Uterus (tissue), 4 donors: ENCODE measurements around the gene TCHP. TPM values are rescaled to one million over a fixed set of nuclear protein-coding genes. Genes with fewer than 3 reads are reported as not detected.
"Not testable (repeated sequence)": the region's sequence is repeated elsewhere in the genome, so short reads cannot be mapped to it uniquely, and the experiment has no call there.

ENCODE experiments used
- DNase-seq, 2 donors: peaks; one replicate each; pipeline ENCODE4 v3.0.0-alpha.2; 2019 to 2020
- H3K27ac ChIP-seq, 2 donors: fragments of 200-600 bp; sonication (generic); 1 replicate in 1 of 2; 2 replicates in 1 of 2; pipeline ENCODE4 v1.5.1; 2016 to 2018
- H3K27me3 ChIP-seq, 2 donors: fragments of 200-600 bp; sonication (generic); one replicate each; pipeline ENCODE4 v1.5.1; 2018 to 2019; ENCODE audit warnings: control low read depth in 1 of 2
- H3K36me3 ChIP-seq, 2 donors: fragments of 200-600 bp; sonication (generic); one replicate each; pipeline ENCODE4 v1.5.1; 2019; ENCODE audit warnings: control low read depth in 1 of 2
- H3K4me1 ChIP-seq, 2 donors: fragments of 200-600 bp; sonication (generic); one replicate each; pipeline ENCODE4 v1.5.1; 2018 to 2019; ENCODE audit warnings: control low read depth in 1 of 2
- H3K4me3 ChIP-seq, 2 donors: fragments of 200-600 bp; sonication (generic); 1 replicate in 1 of 2; 2 replicates in 1 of 2; pipeline ENCODE4 v1.5.1; 2018 to 2019; ENCODE audit warnings: mild to moderate bottlenecking in 1 of 2
- H3K9me3 ChIP-seq, 2 donors: fragments of 200-600 bp; sonication (generic); one replicate each; pipeline ENCODE4 v1.5.1; 2019; ENCODE audit warnings: control low read depth in 1 of 2
- POLR2A ChIP-seq, 2 donors: fragments of 450-650 bp; IDR thresholded peaks; one replicate each; pipeline ENCODE4 v1.6.1; 2016; ENCODE audit warnings: antibody characterized with exemption in 2 of 2, mild to moderate bottlenecking in 1 of 2, moderate library complexity in 1 of 2
- intact Hi-C: fragments of 100-400 bp; cut with DNase I; formaldehyde crosslinking; loops from one replicate; pipeline ENCODE4 v1.15.1; 2023; ENCODE audit warnings: low total_unique reads
- total RNA-seq, 4 donors: library from RNA; depleted of rRNA in 3 of 4; stranded (reverse); fragments of >200 nt in 3 of 4; gene quantifications; one replicate each; pipeline versions ENCODE4 v1.1.0 to v1.2.4, GENCODE V29; 2014 to 2023
- TF ChIP-seq, protein P1 (sequence below), 4 experiments: fragments of 200-600 bp in 2 of 4; fragments of 450-650 bp in 2 of 4; sonication (generic) in 2 of 4; IDR thresholded peaks; one replicate each; pipeline ENCODE4 v1.5.1; 2016 to 2019; ENCODE audit warnings: antibody characterized with exemption in 4 of 4, mild to moderate bottlenecking in 2 of 4, moderate library complexity in 1 of 4
- donor health status: DM: yes; HTN: yes; CAD: no.

The TCHP gene
- total RNA-seq, 4 donors from 2014 or later: 5.9 to 19.0 (median 12.8) TPM

DNA sequence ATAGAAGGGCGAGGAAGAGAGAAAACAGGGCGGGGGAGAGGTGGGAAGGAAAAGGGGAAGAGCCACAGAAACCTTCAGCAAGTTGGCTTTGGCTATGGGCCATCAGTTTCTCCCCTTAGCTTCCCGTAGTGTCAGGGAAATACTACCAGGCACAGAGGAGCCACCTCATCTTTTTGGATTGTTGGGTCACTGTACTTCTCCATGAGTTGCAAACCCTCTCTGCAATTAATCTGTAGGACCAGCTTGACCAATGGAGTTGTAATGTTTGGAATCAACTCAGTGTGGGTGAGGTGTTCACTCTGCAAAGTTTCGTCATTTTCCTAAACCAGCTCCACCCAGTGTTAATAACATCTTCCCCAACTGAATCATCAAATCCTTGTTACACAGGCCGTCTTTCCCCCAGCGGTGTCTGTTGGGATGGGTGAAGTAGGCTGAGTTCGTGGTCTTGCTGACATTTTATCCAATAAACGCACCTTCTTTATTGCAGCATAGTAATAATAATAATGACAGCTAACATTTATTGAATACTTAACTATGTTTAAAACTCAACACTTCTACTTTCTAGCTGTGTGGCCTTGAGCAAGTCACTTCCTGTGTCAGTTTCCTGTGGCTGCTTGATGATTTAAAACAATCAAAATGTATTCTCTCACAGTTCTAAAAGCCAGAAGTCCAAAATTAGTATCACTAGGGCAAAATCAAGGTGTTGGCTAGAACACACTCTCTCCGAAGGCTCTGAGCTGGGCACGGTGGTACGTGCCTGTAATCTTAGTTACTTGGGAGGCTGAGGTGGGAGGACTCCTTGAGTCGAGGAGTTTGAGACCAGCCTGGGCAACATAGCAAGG is 11.7 kb upstream of the TCHP start:
- H3K27ac ChIP-seq: no peak overlapping the region
- no peaks in the 10 kb centered on the region for H3K4me1 ChIP-seq
- no peaks in the 10 kb centered on the region for H3K27me3 ChIP-seq
- H3K9me3 ChIP-seq: no peaks in the 10 kb centered on the region
- no peak overlapping the region for H3K4me3 ChIP-seq
- intact Hi-C loops: loop anchor here (10.0 kb wide), 1 partner anchor 84 kb away; no protein-coding TSS in a partner anchor
- H3K36me3 ChIP-seq: no peaks in the 10 kb centered on the region
- DNase-seq: no peak
- TF ChIP-seq, protein P1, sequence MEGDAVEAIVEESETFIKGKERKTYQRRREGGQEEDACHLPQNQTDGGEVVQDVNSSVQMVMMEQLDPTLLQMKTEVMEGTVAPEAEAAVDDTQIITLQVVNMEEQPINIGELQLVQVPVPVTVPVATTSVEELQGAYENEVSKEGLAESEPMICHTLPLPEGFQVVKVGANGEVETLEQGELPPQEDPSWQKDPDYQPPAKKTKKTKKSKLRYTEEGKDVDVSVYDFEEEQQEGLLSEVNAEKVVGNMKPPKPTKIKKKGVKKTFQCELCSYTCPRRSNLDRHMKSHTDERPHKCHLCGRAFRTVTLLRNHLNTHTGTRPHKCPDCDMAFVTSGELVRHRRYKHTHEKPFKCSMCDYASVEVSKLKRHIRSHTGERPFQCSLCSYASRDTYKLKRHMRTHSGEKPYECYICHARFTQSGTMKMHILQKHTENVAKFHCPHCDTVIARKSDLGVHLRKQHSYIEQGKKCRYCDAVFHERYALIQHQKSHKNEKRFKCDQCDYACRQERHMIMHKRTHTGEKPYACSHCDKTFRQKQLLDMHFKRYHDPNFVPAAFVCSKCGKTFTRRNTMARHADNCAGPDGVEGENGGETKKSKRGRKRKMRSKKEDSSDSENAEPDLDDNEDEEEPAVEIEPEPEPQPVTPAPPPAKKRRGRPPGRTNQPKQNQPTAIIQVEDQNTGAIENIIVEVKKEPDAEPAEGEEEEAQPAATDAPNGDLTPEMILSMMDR (IDR thresholded peaks at IDR 0.05): no peak
- TF ChIP-seq POLR2A (IDR thresholded peaks at IDR 0.05): no peak

DNA sequence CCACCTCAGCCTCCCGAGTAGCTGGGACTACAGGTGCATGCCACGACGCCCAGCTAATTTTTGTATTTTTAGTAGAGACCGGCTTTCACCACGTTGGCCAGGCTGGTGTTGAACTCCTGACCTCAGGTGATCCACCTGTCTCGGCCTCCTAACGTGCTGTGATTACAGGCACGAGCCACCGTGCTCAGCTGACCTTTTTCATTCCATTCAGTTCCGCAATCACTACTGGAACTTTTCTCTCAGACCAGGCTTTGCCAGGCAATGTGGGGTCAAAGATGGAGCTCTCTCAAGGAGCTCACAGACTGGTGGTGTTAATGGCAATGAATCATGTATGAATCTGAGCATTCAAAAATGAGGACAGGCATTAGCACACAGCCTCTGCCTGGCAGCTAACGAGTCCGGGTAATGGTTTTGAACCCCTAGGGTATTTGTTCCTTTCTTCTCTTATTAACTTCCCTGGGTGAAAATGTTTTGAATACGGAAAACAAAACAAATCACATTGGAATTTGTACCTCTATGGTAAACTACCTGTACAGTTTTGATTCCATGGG is 9.4 kb upstream of the TCHP start:
- H3K4me3 ChIP-seq: no peak overlapping the region
- intact Hi-C loops: no loop called here
- H3K4me1 ChIP-seq: no peaks in the 10 kb centered on the region
- H3K27me3 ChIP-seq: no peaks in the 10 kb centered on the region
- no peaks in the 10 kb centered on the region for H3K9me3 ChIP-seq
- no peak for DNase-seq
- no peaks in the 10 kb centered on the region for H3K36me3 ChIP-seq
- no peak overlapping the region for H3K27ac ChIP-seq
- no peak for TF ChIP-seq POLR2A (IDR thresholded peaks at IDR 0.05)
- TF ChIP-seq, protein P1 (IDR thresholded peaks at IDR 0.05): no peak

DNA sequence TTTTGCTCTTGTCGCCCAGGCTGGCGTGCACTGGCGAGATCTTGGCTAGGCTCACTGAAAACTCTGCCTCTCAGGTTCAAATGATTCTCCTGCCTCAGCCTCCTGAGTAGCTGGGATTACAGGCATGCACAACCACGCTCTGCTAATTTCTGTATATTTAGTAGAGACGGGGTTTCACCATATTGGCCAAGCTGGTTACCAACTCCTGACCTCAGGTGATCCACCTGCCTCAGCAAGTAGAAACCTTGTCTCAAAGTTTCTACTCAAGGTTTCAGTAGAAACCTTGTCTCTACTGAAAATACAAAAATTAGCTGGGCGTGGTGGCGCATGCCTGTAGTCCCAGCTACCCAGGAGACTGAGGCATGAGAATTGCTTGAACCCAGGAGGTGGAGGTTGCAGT is 8.3 kb upstream of the TCHP start:
- intact Hi-C loops, H3K9me3 ChIP-seq, H3K4me3 ChIP-seq, H3K27ac ChIP-seq, DNase-seq, H3K4me1 ChIP-seq, H3K27me3 ChIP-seq, H3K36me3 ChIP-seq: not testable (repeated sequence)

DNA sequence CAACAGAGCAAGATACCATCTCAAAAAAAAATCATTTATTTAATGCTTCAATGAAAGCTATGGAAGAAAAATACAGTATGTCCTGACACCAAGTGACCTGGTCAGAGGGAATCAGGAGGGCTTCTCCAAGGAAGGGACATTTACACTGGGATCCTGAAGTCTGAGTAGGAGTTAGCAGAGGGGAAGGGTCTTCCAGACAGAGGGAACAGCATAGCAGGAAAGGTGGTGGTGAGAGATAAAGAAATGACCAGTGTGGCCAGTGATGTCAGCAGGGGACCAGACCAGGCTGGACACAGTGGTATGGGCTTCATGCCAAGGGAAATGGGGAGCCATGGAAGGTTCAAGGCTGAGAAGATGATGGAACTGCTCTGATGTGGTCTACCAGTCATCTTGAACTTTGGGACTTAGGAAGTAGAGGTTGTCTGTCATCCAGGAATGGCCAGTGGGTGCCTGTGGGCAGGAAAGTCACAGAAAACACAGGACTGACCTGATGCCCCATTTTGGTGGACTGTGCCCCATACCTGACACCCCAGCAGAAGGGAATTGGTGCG is 7.8 kb upstream of the TCHP start:
- H3K27ac ChIP-seq: no peak overlapping the region
- intact Hi-C loops: no loop called here
- no peak for DNase-seq
- no peaks in the 10 kb centered on the region for H3K4me1 ChIP-seq
- H3K27me3 ChIP-seq: no peaks in the 10 kb centered on the region
- TF ChIP-seq, protein P1 (IDR thresholded peaks at IDR 0.05): no peak
- TF ChIP-seq POLR2A (IDR thresholded peaks at IDR 0.05): no peak
- no peak overlapping the region for H3K4me3 ChIP-seq
- H3K9me3 ChIP-seq: no peaks in the 10 kb centered on the region
- no peaks in the 10 kb centered on the region for H3K36me3 ChIP-seq

DNA sequence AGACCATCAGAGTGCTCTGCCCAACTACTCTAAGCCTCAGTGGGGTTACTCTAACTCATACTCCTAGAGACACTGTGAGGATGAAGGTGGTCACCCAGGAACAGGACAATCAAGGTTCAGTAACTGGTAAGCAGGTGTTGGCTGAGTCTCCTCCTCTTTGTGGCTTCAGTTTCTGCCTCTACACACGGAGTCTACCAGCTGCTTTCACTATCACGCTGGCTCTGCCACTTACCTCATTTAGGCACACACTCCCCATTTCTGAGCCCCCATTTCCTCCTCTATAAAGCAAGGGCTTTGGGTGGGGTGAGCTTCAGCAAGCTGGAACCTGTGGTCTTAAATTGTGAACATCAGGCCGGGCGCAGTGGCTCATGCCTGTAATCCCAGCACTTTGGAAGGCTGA is 7.3 kb upstream of the TCHP start:
- no peaks in the 10 kb centered on the region for H3K27me3 ChIP-seq
- H3K27ac ChIP-seq: no peak overlapping the region
- no peaks in the 10 kb centered on the region for H3K9me3 ChIP-seq
- TF ChIP-seq, protein P1 (IDR thresholded peaks at IDR 0.05): no peak
- TF ChIP-seq POLR2A (IDR thresholded peaks at IDR 0.05): no peak
- no peaks in the 10 kb centered on the region for H3K36me3 ChIP-seq
- intact Hi-C loops: no loop called here
- H3K4me3 ChIP-seq: no peak overlapping the region
- DNase-seq: no peak
- no peaks in the 10 kb centered on the region for H3K4me1 ChIP-seq
